ENCODE measurements around the gene ENPP1.

GRCh38 chr6:131811500-131811899, 3.7 kb downstream of the ENPP1 start:
- TF ChIP-seq CTCF (IDR thresholded peaks at IDR 0.05) (no peak), POLR2A (IDR thresholded peaks at IDR 0.05) (no peak)

Data from vagina (tissue), 2 donors.